HUES48 (cell line): Measurements from ENCODE around the gene IRF2.
A peak's percentile ranks its signal among the peaks of the same experiment; 100 is the strongest.

Experiments
- H3K27ac ChIP-seq: one replicate; pipeline ENCODE4 v1.7.0; 2013; ENCODE audit warnings: low read depth, low read length, inconsistent platforms
- H3K27me3 ChIP-seq: 2 replicates; pipeline ENCODE4 v1.6.1; 2013; ENCODE audit warnings: mild to moderate bottlenecking, low read length; ENCODE audit not compliant: control insufficient read depth, insufficient read depth
- H3K36me3 ChIP-seq: 2 replicates; pipeline ENCODE4 v1.6.1; 2013; ENCODE audit warnings: low read length; ENCODE audit not compliant: control insufficient read depth, insufficient read depth
- H3K4me1 ChIP-seq: 2 replicates; pipeline ENCODE4 v1.6.1; 2013; ENCODE audit warnings: mild to moderate bottlenecking, low read length; ENCODE audit not compliant: control insufficient read depth, insufficient read depth
- H3K4me3 ChIP-seq: 2 replicates; pipeline ENCODE4 v1.5.1; 2013; ENCODE audit warnings: mild to moderate bottlenecking, low read depth, low read length
- H3K9ac ChIP-seq: 2 replicates; pipeline ENCODE4 v1.6.1; 2013; ENCODE audit warnings: mild to moderate bottlenecking, low read depth, low read length, moderate library complexity
- H3K9me3 ChIP-seq: 2 replicates; pipeline ENCODE4 v1.6.1; 2013; ENCODE audit warnings: low read length; ENCODE audit not compliant: control insufficient read depth, insufficient read depth

Gene IRF2

GRCh38 chr4:184448821-184449220 is 25.5 kb downstream of the IRF2 start:
- Histone ChIP-seq H3K4me3 (no peak overlapping the region), H3K27me3 (no peaks in the 10 kb centered on the region), H3K9me3 (no peaks in the 10 kb centered on the region), H3K27ac (no peak overlapping the region), H3K36me3 (no peaks in the 10 kb centered on the region), H3K9ac (no peak overlapping the region), H3K4me1 (peaks cover 44% of the 10 kb centered on the region)

- Histone ChIP-seq H3K9ac (no peak overlapping the region), H3K27me3 (no peaks in the 10 kb centered on the region), H3K4me1 (peaks cover 37% of the 10 kb centered on the region), H3K4me3 (no peak overlapping the region), H3K36me3 (no peaks in the 10 kb centered on the region), H3K27ac (no peak overlapping the region), H3K9me3 (no peaks in the 10 kb centered on the region)
Observed at GRCh38 chr4:184448141-184448540, 26.2 kb downstream of the IRF2 start.

DNA sequence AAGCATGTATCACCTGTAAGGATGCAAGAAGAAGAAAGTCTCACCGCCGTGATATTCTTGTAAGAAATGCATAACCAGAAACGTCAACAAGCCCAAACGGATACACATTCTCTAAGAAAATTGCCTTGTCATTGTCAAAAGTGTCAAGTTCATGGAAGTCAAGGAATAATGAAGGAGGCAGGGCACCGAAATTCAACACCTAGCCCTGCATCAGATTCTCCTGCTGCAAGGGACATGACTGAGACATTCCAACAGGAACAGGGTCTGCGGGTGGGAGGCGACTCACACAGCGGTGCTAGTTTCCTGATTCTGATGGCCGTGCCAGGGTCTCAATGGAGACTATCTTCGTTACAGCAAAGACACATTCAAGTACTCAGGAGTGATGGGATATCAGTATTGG is 26.7 kb downstream of the IRF2 start:
- Histone ChIP-seq H3K9ac (no peak overlapping the region), H3K27ac (no peak overlapping the region)

DNA sequence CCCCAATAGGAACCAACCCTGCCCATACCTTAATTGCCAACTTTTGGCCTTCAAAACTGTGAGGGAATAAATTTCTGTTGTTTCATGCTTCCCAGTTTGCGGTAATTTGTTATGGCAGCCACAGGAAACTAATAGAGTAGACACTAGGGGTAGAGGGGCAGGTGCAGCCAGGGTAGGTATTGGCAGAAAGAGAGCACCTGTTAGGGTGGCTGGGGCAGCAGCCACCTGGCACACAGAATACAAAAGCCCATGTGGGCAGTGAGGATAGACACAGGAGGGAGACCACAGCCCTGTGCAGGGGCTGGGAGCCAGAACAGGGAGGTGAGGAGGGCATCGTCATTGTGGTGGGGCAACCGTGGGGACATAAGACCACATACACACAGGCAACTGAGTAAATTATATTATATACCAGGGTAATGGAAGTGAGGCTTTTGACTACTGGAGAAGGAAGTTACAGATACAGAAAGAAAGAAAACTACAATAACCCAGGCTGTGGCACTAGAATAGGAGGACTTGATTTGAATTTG is 28.2 kb downstream of the IRF2 start:
- H3K27ac ChIP-seq: no peak overlapping the region
- H3K4me1 ChIP-seq: peaks cover 46% of the 10 kb centered on the region
- no peaks in the 10 kb centered on the region for H3K9me3 ChIP-seq
- no peak overlapping the region for H3K9ac ChIP-seq
- H3K27me3 ChIP-seq: no peaks in the 10 kb centered on the region
- no peaks in the 10 kb centered on the region for H3K36me3 ChIP-seq
- H3K4me3 ChIP-seq: no peak overlapping the region

More for the DNA sequence above, 26.7 kb downstream of the IRF2 start:
- Histone ChIP-seq H3K36me3 (no peaks in the 10 kb centered on the region), H3K4me1 (peaks cover 33% of the 10 kb centered on the region), H3K27me3 (no peaks in the 10 kb centered on the region), H3K4me3 (no peak overlapping the region), H3K9me3 (no peaks in the 10 kb centered on the region)

- Histone ChIP-seq H3K27ac (no peak overlapping the region), H3K36me3 (no peaks in the 10 kb centered on the region), H3K4me1 (peaks cover 43% of the 10 kb centered on the region), H3K9me3 (no peaks in the 10 kb centered on the region), H3K9ac (no peak overlapping the region), H3K4me3 (no peak overlapping the region), H3K27me3 (no peaks in the 10 kb centered on the region)
Observed at GRCh38 chr4:184444953-184445309, 29.4 kb downstream of the IRF2 start.

DNA sequence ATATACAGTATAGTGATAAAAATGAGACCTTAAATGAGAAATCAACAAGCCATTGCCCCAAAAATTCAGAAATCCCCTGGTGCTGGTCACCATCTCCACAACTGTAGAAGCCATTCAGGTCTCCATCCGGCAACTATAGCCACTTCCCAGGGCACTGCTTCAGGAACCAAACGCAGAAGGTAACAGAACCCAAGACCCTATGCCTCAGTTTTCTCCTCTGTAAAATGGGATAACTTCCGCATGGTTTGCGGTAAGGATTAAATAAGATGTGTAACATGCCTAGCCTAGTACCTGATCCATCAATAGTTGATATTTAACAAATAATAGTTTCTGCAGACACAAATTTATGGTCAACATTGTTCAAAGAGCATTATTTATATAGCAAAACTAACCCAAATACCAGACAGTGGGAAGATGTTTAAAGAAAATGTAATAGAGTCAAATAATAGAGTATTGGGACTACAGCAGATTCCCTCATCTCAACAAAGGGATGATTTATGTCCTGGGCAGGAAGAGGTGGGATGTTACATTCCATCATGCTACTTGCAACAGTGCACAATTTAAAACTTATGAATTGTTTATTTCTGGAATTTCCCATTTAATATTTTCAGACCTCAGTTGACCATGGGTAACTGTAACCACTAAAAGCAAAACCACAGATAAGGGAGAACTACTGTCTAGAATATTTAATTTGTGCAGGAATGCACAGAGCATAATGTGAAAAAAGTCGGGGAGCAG is 30.0 kb downstream of the IRF2 start:
- no peaks in the 10 kb centered on the region for H3K27me3 ChIP-seq
- no peaks in the 10 kb centered on the region for H3K36me3 ChIP-seq
- H3K9ac ChIP-seq: no peak overlapping the region
- H3K27ac ChIP-seq: no peak overlapping the region
- H3K4me3 ChIP-seq: no peak overlapping the region
- H3K4me1 ChIP-seq: peaks cover 43% of the 10 kb centered on the region
- no peaks in the 10 kb centered on the region for H3K9me3 ChIP-seq

DNA sequence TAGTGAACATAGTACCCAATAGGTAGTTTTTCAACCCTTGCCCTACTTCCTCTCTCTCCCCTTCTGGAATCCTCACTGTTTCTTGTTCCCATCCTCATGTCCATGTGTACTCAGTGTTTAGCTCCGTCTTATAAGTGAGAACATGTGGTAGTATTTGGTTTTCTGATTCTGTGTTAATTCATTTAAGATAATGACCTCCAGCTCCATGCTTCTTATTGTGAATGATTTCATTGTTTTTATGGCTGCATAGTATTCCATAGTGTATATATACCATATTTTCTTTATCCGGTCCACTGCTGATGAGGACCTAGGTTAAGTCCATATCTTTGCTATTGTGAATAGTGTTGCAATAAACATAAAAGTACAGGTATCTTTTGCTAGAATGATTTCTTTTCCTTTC is 31.0 kb downstream of the IRF2 start:
- Histone ChIP-seq H3K9ac (no peak overlapping the region), H3K27me3 (no peaks in the 10 kb centered on the region), H3K4me1 (peaks cover 42% of the 10 kb centered on the region), H3K4me3 (no peak overlapping the region), H3K36me3 (no peaks in the 10 kb centered on the region), H3K9me3 (no peaks in the 10 kb centered on the region), H3K27ac (no peak overlapping the region)

DNA sequence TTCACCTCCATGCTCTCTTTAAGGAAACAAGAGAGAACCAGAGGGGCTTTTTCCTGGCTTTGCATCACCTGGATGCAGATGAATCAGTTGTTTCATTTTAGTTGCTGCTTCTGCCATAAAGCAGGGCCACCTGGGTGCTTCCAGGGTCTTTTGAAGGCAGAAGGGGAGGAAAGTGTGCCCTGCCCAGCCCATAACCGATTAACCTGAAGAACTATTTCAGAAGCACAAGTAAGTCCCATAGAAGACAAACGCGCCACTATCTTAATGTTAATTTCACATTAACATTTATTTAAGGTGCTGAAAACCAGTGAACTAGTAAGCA is 32.1 kb downstream of the IRF2 start:
- Histone ChIP-seq H3K4me3 (no peak overlapping the region), H3K4me1 (peaks cover 41% of the 10 kb centered on the region), H3K9me3 (no peaks in the 10 kb centered on the region), H3K27me3 (no peaks in the 10 kb centered on the region), H3K27ac (peak overlapping the region; percentile 84), H3K36me3 (no peaks in the 10 kb centered on the region), H3K9ac (no peak overlapping the region; the same call in 1 of the 2 replicates)

DNA sequence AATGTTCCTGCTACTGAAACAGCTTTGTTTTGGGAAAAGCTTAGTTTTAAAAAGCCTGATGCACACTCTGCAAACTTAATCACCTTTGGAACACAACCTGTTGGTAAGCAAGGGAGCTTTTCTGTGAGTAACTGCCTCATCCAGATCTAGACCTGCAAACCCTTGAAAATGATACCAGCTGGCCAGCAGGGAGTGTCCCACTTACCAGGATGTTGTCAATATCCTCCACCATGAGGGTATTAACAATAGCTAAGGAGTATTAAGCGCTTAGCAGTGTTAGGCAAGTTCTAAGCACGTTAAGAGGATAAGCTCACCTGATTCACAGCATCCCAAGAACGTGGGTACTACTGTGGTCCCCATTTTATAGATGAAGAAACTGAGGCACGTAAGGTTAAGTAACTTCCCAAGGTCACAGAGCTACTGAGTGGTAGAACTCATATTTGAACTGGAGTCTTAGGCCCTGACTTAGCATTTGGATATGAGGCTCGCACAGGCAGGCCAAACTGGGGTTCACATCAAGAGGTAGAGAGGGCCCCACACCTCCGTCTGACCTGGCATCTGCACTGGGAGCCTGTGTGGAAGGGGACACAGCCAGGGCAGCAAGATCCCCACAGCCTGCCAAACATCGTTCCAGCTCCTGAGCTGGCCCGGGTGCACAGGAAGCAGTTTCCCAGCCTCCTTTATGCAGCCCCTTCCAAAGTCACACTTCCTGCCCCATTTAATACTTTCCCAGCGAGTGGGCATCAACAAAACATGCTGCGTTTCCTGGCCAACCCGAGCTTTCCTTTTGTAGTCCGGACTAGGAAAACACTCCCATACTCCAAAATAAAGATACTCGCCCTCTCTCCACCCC is 32.7 kb downstream of the IRF2 start:
- no peaks in the 10 kb centered on the region for H3K9me3 ChIP-seq
- H3K9ac ChIP-seq: peak overlapping the region; percentile 31; the same call in 1 of the 2 replicates
- no peaks in the 10 kb centered on the region for H3K27me3 ChIP-seq
- no peak overlapping the region for H3K4me3 ChIP-seq
- peak overlapping the region; percentile 84 for H3K27ac ChIP-seq
- peaks cover 37% of the 10 kb centered on the region for H3K4me1 ChIP-seq
- no peaks in the 10 kb centered on the region for H3K36me3 ChIP-seq

- H3K4me1 ChIP-seq: peaks cover 37% of the 10 kb centered on the region
Observed at GRCh38 chr4:184440595-184441358, 33.6 kb downstream of the IRF2 start.

More at GRCh38 chr4:184440595-184441358, 33.6 kb downstream of the IRF2 start:
- H3K27me3 ChIP-seq: no peaks in the 10 kb centered on the region
- no peaks in the 10 kb centered on the region for H3K9me3 ChIP-seq
- H3K36me3 ChIP-seq: no peaks in the 10 kb centered on the region
- no peak overlapping the region for H3K4me3 ChIP-seq
- no peak overlapping the region for H3K9ac ChIP-seq
- no peak overlapping the region for H3K27ac ChIP-seq
